Activated CD8-positive, alpha-beta memory T cell treated with anti-CD3 and anti-CD28 coated beads for 36 hours (primary cell): ENCODE results near the gene CPED1. TPM values are rescaled to one million over a fixed set of nuclear protein-coding genes. Genes with fewer than 3 reads are reported as not detected.

Experiments used
- CTCF ChIA-PET: fragments of 350-600 bp; sonication (Branson Sonifier 250); formaldehyde crosslinking; loops from one replicate; lab custom pipeline; 2021; ENCODE audit warnings: antibody characterized with exemption; lab: Charles Lee
- POLR2A ChIA-PET: fragments of 350-600 bp; sonication (Branson Sonifier 250); formaldehyde crosslinking; loops from one replicate; lab custom pipeline; 2021; ENCODE audit warnings: antibody characterized with exemption; lab: Charles Lee
- total RNA-seq, 2 experiments: library from RNA; stranded (reverse); gene quantifications; one replicate each; pipeline ENCODE4 v1.2.3, GENCODE V29; 2021

CPED1 gene
- under 1 TPM in 1 of 2 experiments, not detected in 1; 0.04 TPM for total RNA-seq

- CTCF ChIA-PET, result interaction anchor here (1.2 to 2.6 kb wide), 3 partner anchors 75 to 118 kb away, joined by 3 to 14 read pairs (median 8); no protein-coding TSS in a partner anchor
- POLR2A ChIA-PET, result no interaction called here
Measured at GRCh38 chr7:120988591-120989256, at the start of gene CPED1. CPED1 (plus strand) TSS chr7:120988711; CDS start chr7:120989622, 911 bp downstream.

DNA sequence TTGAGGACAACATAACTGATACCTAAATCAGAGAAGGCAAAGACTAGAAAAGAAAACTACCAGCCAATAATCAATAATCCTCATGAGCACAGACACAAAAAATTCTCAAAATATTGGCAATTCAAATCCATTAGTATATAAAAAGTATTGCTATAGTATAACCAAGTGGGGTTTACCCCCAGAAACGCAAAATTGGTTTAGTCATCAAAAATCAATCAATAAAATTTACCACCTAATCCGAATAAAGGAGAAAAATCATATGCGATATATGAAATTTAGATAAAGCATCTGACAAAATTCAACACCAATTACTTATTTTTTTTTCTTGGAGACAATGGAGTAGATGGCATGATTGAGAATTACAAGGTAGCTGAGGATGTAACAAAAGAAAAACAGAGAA lies 49.2 kb upstream of the CPED1 start:
- CTCF ChIA-PET, result no interaction called here
- POLR2A ChIA-PET, result no interaction called here

DNA sequence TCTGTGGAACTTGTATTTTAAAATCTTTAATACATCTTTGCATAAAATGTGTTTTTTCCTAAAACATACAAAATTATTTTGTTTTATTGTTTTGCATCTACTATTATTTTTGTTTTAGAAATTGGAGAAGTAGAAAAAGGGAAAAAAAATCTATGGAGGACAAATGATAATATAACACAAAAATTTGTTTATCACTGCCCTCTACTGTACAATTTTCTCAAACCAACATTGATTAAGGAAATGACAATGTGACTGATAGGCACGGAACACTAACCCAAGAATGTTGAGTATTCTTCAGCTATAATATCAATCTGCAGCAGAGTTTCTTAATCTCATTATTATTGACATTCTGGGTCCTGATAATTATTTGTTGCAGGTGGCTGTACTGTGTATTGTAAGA lies 47.4 kb upstream of the CPED1 start:
- POLR2A ChIA-PET, result no interaction called here
- CTCF ChIA-PET, result no interaction called here

DNA sequence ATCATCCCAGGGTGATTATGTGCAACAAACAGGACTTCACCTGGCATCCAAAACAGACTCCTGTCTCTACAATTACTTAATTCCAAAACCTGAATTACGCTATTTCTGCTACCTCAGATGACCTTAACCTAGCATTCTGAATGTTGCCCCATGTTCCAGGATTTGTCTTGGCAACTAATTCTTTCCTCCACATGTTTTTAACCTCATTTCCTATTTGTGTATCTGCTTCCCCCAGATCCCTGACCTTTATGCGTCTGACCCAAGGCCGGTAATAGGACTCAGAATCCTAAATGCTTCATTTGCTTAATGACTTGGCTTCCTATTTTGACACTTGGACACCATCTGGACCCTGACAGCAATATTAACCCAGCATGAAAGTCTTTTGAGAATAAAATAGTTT lies 46.7 kb upstream of the CPED1 start:
- CTCF ChIA-PET, result no interaction called here
- POLR2A ChIA-PET, result no interaction called here

GRCh38 chr7:120942861-120943260 lies 45.6 kb upstream of the CPED1 start:
- ChIA-PET CTCF (no interaction called here), POLR2A (no interaction called here)

DNA sequence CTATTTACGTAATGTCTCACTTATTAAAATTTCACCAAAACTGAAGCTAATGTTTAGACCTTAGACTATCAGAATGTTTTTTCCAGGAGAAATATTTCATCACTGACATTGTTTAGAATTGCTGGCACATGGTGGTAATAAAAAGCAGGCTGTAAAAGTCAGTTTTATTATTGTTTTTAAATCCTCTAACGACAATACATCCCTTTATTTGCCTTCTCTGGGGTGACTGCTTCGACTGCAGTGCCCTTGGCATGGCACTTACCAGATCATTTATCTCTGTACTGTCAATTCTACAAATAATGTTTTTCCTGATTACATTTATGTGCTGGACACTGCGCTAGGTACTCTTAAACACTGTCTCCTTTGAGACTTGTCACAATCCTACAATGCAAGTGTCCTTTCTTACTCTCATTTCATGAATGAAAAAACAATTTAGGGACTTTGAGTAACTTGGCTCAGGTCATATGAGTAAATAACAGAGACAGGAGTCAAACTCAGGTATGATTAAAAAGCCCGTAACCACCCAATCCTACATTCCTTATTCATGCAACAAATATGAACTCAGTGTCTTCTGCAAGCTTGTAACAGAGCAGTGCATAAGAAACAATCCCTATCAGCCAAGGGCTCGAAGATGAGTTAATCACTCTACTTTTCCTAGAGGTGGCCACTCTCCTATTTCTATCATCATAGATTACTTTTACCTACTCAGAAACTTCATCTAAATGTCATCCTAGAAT lies 43.5 kb upstream of the CPED1 start:
- ChIA-PET CTCF (interaction anchor here (1.3 kb wide), 1 partner anchor 153 kb away, joined by 4 read pairs; no protein-coding TSS in a partner anchor), POLR2A (no interaction called here)

DNA sequence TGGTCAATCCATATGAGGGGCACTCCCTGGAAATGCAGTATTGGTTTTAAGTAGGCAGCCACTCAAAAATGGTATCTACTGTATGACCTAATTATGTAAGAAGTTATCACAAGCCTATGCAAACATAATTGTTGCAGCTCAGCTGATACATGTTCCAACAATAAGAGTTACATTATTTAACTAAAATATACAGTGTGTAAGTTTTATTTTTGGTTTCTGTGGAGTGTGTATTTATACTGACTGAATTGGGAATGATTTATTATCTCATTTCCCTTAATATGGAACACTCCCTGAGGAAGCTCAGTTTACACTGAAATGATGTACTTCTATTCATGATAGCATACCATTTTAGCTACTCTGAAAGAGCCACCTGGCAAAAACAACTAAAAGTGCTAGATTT lies 40.5 kb upstream of the CPED1 start:
- ChIA-PET CTCF (no interaction called here), POLR2A (no interaction called here)

- ChIA-PET CTCF (no interaction called here), POLR2A (no interaction called here)
Measured at GRCh38 chr7:120949393-120949911, 39.1 kb upstream of the CPED1 start.

GRCh38 chr7:120949998-120950538 lies 38.4 kb upstream of the CPED1 start:
- POLR2A ChIA-PET, result interaction anchor here (0.6 to 0.7 kb wide), 8 partner anchors 19 to 716 kb away, joined by 3 to 5 read pairs (median 3); no protein-coding TSS in a partner anchor
- CTCF ChIA-PET, result interaction anchor here (0.7 kb wide), 2 partner anchors 543 to 579 kb away, joined by 3 read pairs; no protein-coding TSS in a partner anchor

GRCh38 chr7:120950539-120951308 lies 37.8 kb upstream of the CPED1 start, which contains the start of gene ING3:
ING3 (plus strand) TSS chr7:120950777; CDS start chr7:120950897, 120 bp downstream.
- ChIA-PET POLR2A (interaction anchor here (0.6 to 0.7 kb wide), 8 partner anchors 19 to 717 kb away, joined by 3 to 5 read pairs (median 3); no protein-coding TSS in a partner anchor), CTCF (interaction anchor here (0.7 kb wide), 2 partner anchors 543 to 579 kb away, joined by 3 read pairs; no protein-coding TSS in a partner anchor)

DNA sequence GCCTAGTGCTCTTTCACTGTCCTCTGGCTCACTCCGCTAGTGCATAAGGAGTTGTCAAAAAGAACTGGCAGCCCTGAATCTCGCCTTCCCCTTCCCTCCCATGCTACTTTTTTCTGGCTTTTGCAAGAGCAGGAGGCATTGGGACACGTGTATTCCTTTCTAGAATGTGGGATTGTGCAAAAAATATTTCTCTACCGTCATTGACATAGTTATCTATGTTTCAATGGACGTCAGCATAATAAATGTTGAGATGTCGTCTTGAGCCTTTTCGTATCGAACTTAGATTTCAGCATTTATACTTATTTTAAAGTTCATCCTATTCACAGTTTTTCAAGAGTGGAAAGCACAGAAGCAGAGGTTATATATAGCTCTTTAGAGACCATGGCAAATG lies 37.2 kb upstream of the CPED1 start:
- POLR2A ChIA-PET, result no interaction called here
- CTCF ChIA-PET, result no interaction called here

DNA sequence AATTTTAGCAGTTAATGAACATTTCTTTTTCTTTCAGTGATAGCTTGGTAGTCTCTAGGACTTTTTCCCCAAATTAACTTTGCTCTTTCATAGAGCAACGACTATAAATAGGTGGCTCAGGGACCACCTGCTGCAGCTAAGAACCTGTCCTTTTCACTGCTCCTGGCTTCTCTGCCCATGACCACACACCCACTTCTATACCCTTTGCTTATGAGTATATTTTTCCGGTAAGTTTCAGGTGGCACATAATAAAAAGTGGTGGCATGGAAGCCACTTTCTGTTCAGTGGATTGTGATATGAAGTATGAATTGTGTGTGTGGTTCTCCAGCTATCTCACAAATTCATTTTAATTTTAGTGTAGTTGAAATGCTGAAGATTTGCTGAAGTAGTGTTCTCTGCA lies 36.7 kb upstream of the CPED1 start:
- POLR2A ChIA-PET, result no interaction called here
- CTCF ChIA-PET, result no interaction called here

- POLR2A ChIA-PET, result interaction anchor here (0.5 kb wide), 1 partner anchor 590 kb away, joined by 5 read pairs; no protein-coding TSS in a partner anchor
- CTCF ChIA-PET, result no interaction called here
Measured at GRCh38 chr7:120955577-120956149, 32.8 kb upstream of the CPED1 start.

DNA sequence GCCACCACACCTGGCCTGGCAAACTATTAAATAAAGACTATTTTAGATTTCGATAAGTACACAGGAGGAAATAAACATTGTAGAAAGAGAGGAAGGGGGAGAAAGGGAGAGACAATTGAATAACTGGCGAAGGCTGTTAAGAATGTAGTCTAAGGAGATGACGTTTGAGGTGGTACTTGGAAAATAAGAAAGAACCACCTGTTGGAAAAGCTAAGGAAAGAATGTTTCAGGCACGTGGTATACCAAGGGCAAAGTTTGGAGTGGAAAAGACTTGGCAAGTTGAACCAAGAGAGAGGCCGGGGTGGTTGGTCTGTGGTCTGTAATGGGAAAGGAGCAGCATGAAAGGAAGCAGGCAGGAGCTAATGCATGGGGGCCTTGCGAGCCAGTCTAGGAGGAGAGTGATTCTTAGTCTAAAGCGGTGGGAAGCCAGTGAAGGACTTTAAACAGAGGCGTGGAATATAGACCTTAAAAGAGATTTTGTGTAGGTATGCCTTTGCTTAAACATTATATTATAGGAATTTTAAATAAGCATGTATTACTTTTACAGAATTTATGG lies 28.5 kb upstream of the CPED1 start:
- ChIA-PET POLR2A (no interaction called here), CTCF (no interaction called here)

DNA sequence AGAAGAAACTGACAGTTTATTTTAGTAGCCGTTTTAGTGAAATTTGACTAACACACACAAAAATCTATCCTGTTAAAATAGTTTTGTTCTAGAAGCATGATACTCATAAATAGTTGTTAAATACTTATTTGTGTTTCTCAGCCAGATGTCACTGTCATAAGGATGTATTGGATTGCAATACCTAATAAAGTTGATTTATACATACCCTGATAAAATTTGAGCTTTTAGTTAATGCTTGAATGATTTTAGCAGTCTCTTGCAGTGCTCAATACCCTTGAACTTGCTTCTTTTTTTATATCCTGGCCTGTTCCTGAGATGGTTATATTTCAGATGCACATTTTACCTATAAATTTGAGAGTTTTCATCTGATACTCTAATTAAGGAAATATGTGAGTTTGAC lies 27.8 kb upstream of the CPED1 start:
- POLR2A ChIA-PET, result no interaction called here
- CTCF ChIA-PET, result no interaction called here

GRCh38 chr7:120961638-120962173 lies 26.8 kb upstream of the CPED1 start:
- CTCF ChIA-PET, result no interaction called here
- POLR2A ChIA-PET, result no interaction called here

DNA sequence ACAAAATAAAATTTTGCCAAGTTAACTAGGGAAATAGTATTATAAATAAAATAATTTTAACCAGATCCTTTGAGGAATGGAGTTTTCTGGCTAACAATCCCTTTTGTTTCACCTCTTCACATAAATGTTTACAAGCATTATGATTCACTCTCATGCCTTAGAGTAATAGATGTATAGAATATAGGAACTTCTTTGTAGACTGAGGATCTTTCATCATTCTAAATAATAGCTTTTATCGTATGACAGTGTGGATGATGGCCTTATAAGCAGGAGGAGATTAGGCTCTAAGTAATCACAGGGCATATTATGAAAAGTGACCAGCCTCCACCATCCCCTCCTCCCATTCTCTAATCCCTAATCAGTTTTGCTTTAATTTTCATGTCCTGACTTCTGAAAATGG lies 24.4 kb upstream of the CPED1 start:
- ChIA-PET CTCF (no interaction called here), POLR2A (no interaction called here)

GRCh38 chr7:120966961-120967360 lies 21.6 kb upstream of the CPED1 start:
- CTCF ChIA-PET, result no interaction called here

More at GRCh38 chr7:120966961-120967360, 21.6 kb upstream of the CPED1 start:
- POLR2A ChIA-PET, result no interaction called here
